HG02970 (cell line): ENCODE results near the gene LINGO3.

Source experiments
- ATAC-seq: cut with Tn5 transposase; IDR thresholded peaks from one replicate; pipeline ENCODE4 v1.9.1; 2021; ENCODE audit warnings: mild to moderate bottlenecking, moderate library complexity, moderate number of reproducible peaks; ENCODE audit not compliant: unreplicated experiment, low FRiP score

The LINGO3 gene

DNA sequence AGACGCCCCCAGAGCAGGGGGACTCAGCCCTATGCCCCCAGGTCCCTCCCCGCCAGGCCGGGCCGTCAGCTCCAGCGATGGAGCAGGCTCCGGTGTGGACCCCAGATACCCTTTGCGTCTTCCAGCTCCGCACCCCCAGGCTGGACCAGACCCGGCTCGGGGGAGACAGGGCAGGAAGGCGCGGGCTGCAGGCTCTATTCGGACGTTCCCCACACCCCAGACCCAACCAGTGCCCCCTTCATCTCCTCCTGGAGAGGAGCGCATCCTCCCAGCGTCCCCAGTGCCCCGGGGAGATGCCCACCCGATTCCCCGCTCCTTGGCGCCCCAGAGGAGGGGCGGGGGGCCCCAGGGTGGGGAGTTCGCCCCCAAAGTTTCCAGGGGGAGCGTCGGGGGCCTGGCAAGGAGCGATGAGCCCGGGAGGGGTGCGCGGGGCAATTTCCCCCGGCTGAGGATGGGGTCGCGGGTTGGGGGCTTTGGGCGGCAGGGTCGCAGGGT, 389 bp downstream of the LINGO3 start:
- no peak for ATAC-seq

DNA sequence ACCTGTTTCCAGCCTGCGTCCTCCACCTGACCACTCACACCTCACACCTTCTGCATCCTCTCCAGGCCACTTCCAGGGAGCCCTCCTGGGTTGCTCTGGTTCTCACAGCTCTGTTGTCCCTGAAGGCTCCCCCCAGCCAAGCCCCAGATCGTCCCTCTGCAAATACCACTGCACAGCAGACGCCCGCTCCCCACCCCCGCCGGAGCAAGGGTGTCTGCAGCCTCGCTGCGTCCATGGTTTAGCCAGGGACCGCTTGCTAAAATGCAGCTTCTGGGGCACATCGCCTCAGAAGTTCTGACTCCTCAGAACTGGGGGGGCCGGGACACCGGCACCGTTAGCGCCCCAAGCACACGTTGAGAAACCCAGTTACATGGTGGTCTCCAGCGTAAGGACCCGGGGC, 983 bp downstream of the LINGO3 start:
- ATAC-seq, result no peak

DNA sequence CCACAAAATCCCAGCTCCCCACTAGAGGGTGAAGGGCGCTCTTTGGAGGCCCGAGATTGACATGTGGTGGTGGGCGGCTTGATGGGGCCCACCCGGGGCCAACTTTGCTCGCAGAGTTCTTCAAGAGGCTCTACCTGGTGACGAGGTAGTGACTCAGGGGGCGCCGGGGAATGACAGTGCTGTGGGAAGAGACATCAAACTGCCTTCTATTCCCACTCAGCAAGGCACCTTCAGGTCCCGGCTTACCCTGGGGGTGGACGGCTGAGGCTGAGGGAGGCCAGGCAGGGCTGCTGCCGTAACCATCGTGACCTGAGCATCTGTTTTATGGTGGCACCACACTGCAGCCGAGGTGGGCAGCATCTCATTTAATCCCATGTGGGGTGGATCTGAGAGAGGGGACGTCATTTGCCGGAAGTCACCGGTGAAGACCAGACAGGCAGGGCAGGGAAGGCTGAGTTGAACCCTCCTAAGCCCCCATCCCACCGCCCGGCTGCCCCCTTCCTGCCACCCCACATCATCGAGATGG, 1.6 kb downstream of the LINGO3 start:
- ATAC-seq, result no peak

DNA sequence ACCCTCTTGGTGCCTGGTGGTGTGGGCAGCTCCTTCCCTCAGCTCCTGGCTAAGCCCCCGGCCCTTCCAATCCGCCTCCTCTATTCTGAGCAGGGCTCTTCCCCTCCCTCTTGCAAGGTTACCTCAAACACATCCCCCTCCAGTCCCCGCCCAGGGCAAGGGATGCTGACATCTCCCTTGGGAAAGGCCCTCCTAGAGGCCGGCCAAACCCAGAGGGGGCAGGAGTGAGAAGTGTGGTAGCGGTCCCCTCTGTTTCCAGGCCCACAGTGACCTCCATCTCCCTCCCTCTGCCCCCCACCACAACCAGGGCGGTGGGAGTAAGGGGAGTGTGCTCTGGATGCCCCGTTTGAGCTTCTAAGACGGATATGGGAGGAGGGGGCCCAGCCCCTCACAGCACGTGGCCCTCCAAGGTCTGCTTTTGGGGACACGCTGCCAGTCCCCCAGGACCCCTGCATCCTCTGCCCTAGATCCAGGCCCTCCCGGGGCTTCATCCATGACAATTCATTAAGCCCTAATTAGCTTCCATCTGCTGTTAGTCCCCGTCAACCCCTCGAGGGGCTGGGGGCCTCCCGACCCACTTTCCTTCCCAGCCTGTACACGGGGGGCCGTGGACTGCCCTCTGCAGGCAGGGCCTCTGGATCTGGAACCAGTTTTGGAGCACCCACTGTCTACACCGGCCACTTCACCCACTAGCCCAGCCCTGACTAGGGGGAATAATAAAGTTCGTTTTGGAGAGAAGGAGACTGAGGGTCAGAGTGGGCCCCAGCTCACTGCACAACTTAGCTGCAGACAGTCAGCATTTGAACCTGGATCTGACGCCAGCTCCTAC, 2.3 kb downstream of the LINGO3 start:
- ATAC-seq, result no peak

DNA sequence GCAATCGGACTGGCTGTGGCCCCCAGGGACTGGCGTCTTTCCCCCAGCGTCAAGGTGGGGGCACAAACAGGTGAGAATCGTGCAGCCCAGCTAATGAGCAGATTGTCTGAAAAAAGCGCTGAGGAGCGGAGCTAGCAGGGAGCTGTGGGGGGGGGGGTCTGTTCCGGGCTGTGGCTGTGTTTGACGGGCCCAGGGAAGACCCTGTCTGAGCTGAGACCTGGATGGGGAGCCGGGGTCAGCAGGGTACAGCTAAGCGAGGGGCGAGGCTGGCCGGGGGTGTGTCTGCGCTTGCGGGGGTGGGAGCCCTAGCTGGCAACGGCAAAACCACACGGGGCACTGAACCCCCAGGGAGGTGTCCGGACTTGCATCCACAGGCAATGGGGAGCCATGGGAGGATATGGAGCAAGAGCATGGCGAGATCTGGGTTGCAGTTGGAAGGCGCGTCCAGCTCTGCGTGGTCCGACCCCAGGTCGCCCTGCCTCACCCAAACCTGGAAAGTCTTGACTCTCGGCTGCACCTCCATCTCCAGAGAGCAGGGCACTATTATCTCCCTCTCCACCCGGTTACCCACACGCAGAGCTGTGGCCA, 4.6 kb downstream of the LINGO3 start:
- no peak for ATAC-seq

DNA sequence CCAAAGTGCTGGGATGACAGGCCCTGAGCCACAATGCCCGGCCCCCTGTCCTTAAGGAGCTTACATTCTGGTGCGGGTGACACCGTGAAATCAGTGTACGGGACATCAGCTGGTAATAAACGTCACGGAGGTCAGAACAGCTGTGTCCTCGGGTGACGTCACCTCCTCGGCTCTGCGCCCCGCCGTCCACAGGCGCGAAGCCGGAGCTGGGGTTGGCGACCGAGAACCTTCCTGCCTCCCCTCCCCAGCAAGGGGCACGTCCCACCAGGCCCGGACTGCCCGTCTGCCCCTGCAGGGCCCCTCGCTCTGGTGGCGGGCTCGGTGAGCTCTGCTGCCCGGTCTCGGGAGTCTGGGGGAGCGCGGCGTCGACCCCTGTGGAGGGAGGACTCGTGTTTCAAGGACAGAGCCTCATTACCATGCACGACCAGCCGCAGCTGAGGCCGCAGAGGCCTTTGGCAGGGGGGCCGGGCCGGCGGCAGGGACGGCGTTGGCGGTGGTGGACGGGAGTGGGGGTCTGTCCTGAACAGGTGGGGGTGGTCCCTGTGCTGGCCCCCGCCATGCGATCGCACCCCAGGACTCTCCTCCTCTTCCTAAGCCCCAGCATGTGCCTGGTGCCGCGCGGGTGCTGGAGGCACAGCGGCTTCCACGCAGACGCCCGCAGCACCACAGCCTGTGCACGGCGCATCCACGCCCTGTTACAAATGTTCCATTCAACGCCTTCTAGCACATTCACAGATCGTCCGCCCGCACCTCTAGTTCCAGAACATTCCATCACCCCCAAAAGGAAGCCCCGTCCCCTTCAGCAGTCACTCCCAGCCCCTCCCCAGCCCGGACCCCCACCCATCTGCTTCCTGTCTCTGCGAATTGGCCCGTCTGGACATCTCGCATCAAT, 5.4 kb downstream of the LINGO3 start:
- ATAC-seq, result no peak

DNA sequence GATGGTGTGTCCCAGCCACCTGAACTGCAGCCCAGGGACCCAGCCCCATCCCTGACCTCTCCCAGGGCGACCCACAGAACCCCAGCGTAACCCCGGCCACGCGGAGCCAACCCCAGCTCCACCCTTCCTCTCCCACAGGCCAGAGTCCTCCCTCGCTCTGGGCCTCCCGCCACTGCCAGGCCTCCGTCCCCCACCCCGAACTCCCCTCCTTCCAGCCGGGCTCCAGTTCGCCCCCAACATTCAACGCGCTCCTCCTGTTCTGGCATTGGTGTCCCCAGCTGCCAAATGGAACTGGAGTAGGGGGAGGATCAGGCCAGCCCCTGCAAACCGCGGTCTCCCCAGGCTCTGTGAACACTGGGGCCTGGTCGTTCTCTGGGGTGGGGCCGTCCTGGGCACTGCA, 7.4 kb downstream of the LINGO3 start:
- ATAC-seq, result no peak

DNA sequence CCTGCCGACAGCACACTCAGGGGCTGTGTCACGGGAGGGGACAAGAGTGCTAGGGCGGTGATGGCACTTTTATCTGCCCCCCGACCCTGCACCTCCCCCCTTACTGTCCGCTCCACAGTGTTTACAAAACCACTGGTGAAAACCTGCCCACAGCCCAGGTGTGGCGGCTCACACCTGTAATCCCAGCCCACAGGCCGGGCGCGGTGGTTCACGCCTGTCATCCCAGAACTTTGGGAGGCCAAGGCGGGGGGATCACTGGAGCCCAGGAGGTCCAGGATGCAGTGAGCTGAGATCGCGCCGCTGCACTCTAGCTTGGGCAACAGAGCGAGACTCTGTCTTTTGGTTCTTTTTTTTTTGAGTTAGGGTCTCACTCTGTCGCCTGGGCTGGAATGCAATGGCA, 11.8 kb downstream of the LINGO3 start:
- ATAC-seq, result no peak

DNA sequence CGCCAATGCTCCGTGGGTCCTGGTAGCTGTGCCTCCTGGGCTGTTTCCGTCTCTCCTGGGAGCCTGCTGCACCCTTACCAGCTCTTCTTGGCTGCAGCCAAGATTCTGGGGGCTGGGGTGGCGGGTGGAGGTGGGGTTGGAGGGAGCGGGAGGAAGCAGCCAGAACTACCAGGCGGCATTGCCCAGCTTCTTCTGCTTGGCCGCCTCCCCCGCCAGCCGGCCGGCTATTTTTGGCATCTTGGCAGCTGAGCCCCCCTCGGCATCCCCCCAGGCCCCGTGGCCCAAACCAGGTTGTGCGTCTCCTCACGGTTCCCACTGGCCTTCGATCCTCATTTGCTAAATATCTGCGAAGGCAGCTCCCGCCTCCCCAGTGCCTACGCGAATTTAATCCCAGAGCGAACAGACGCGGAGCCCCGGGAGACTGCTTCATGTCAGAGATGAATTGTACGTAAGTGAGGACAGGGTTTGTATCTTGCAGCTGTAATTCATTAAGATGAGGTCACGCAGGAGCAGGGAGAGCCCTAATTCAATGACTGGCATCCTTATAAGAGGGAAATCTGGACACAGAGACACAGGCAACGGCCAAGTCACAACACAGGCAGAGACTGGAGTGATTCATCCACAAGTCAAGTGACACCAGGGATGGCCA, 13.1 kb downstream of the LINGO3 start:
- no peak for ATAC-seq

DNA sequence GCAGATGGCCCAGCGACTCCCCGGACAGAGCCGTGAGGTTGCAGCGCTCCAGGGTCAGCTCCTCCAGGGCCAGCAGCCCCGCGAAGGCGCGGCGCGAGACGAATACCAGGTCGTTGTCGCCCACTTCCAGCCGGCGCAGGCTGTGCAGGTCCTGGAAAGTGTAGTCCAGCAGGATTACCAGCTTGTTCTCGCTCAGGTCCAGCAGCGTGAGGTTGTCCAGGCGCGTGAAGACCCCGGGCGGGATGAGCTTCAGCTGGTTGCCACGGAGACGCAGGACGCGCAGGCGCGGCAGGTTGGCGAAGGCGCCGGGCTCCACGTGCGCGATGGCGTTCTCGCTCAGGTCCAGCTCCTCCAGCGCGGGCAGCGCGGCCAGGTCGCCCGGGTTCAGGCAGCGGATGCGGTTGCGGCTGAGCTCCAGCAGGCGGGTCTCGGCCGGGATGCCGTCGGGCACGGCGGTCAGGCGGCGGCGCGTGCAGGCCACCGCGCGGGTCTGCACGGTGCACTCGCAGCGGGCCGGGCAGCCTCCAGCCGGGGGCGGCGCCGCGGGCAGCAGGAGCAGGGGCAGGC, 16.7 kb downstream of the LINGO3 start:
- no peak for ATAC-seq

DNA sequence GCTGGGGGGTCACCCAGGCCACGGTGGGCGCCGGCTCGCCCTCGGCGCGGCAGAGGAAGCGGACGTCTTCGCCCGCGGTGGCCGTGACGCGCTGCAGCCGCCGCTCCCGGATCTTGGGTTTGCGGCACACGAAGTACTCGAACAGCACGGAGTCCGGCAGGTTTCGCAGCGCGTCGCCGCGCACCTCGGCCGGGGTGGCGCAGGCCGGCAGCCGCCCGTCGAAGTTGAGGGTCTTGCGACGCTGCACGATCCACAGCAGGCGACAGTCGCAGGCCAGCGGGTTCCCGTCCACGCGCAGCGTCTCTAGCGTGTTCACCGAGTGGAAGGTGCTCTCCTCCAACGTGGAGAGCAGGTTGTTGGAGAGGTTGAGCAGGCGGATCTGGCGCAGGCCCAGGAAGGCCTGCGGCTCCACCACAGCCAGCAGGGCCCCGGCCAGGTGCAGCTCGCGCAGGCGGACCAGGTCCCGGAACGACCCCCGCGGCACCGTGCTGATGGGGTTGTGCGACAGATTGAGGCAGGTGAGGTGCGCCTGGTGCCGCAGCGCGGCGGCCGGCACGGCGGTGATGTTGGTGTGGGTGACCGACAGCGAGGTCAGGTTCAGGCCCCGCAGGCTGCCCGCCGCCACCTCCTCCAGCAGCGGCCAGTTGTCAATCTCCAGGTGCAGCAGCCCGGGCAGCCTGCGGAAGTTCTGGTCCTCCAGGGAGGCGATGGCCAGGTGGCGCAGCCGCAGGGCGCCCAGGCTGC, 17.3 kb downstream of the LINGO3 start:
- ATAC-seq, result no peak

DNA sequence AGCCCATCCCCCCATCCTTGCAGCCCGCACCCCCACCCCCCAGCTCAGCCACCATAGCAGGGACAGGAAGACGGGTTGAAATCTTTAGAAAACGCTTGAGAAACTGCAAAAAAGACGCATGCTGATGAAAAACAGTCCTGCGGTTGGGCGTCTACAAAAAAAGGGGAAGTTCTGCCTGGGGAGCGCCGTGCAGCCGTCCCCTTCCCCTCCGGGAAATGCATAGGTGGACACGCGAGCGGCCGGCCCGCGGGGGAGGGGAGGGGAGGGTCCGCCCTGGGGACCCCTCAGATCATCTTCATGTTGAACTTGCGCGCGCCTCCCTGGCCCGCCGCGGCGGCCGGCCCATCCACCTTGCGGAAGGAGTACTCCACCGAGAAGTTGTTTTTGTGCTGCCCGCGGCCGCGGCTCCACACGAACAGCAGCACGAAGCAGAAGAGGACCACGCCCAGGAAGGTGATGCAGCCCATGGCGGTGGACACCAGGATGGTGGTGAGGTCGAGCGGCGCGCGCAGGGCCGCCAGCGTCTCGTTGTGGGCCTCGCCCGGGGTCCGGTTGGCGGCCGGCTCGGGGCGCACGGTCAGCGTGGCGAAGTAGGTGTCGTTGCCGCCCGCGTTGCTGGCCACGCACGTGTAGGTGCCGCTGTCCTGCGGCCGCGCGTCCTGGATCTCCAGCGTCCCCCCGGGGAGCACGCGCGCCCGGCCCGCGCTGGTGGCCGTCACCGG, 18.1 kb downstream of the LINGO3 start:
- no peak for ATAC-seq

DNA sequence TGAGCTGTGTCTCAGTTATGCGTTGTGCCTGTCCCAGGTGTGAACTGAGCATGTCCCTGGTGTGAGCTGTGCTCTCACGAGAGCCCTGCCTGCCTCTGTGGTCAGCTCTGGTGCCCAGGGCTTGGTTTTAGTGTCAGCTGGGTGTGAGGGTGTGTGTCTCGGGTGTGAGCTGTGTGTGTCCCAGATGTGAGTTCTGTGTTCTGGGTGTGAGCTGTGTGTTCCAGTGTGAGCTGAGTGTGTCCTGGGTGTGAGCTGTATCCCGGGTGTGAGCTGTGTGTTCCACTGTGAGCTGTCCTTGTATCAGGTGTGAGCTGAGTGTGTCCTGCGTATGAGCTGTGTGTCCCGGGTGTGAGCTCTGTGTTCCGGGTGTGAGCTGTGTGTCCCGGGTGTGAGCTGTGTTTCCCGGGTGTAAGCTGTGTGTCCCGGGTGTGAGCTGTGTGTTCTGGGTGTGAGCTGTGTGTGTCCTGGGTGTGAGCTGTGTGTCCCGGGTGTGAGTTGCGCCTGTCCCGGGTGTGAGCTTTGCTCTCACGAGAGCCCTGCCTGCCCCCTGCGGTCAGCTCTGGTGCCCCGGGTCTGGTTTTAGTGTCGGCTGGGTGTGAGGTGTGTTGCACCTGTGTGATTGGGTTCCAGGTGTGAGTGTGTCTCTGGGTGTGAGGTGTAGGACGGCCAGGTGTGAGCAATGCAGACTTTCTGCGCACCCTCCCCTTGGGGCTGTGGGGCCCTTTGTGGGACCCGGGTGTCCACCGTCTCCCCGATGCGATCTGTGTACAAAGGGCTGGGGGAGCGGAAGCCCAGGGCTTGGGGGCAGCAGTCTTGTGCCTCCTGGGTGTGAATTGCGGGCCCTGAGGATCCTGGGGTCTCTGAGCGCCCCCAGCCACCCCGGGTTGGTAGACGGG, 18.9 kb downstream of the LINGO3 start:
- ATAC-seq, result no peak

DNA sequence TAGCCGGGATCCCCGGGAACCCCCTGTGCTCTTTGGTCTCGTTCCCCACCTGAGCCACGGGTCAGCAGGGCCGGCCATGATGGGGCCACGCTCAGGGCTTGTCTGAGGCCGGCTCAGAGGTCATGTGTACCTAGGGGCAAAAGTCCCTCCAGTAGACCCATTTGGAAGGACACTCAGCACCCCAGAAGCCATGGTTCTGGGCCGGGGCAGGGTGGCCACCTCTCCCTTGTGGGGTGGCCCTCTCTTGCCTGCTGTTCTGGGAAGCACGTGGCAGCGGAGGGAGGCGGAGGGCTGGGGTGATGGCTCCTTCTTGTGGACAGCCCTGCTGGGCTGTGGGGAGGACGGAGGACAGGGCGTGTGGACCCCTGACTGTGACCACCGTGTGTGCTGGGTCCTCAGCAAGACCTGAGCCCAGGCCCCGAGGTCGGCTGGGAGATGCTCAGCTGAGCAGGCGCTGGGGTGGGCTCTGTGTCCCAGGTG, 19.6 kb downstream of the LINGO3 start:
- no peak for ATAC-seq

DNA sequence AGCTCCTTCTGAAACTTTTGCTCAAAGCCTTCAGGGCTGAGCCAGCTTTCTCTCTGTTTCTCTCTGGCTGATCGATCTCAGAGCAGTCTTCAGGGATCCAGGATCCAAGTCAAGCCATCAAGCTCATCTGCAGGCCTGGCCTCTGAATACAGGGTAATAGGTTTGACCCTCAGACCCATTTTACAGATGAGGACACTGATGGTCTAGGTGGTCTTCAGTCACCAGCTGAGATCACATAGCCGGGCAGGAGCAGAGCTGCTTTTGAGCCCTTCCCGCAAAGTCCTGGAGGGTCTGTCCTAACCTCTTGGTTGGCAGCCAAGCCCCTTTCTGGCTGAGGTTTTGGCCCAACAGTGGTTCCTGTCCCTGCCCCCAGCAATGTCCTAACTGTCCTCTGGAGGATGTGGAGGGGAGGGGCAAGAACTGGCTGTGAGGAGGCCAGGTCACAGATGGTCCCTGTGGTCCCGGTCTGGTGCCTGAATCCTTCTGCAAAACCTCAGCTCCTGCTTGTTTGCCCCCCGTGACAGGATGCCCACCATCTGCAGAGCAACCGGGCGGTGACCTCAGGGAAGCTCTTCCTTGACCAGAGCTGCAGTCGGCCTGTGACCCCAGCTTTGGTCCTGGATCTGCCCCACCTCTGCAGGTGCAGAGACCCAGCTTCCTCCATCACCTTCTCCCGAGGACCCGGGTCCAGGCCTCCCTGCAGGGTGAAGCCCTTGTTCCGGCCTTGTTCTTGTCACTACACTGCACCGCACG, 20.2 kb downstream of the LINGO3 start:
- no peak for ATAC-seq

DNA sequence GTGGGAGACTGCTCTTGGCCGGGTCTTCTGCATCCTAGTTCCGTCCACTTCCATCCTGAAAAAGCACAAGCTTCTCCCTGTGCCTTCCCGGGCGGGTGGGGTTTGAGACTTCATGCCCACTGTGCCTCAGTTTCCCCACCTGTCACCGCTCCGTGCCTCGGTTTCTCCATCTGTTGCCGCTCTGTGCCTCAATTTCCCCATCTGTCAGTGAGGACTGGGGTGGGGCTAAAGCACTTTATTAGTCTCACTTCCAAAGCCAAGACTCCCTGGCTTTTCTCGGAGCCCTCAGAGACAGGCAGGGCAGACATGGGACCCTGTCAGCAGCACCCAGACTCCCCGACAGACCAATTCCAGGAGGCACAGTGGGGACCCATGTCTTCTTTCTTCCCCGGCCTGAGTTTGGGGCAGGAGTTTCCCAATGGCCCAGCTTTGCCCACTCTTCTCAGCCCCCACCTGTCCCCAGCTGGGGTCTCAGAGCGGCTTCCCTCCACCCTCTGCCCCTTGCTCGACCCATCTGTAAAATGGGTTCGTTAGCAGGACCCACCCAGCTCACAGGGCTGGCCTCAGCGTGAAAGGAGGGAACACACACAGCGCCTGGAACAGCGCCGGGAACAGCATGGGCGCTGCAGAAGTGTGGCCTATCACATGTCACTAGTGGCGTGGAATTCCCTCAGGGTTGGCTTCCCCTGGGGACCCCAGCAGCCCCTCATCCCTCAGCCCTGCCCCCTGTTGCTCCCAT, 21.4 kb downstream of the LINGO3 start:
- ATAC-seq, result no peak
